ENCODE measurements around the gene NRG2. TPM values are rescaled to one million over a fixed set of nuclear protein-coding genes. Genes with fewer than 3 reads are reported as not detected.

The NRG2 gene
- total and polyA plus RNA-seq, 2 of the 4 experiments (the other 2 are of a cell fraction), result 0.18 TPM; not detected in 1

- dilution Hi-C loops (cut with HindIII; ENCODE audit: low sequenced_read_pairs, unreplicated experiment) (no loop called here), intact Hi-C loops (cut with micrococcal nuclease) (no loop called here), in situ Hi-C loops (cut with MboI; ENCODE audit: low sequenced_read_pairs) (no loop called here)
- no peak overlapping the region for H2BK15ac ChIP-seq (ENCODE audit: low read depth, low read length)
- H2BK5ac ChIP-seq (ENCODE audit: low read depth, low read length, poor library complexity, severe bottlenecking), result no peak overlapping the region
- no peak overlapping the region for H3K56ac ChIP-seq (ENCODE audit: extremely low read depth, insufficient read depth, low read length)
- H3K27ac ChIP-seq (ENCODE audit: insufficient read depth, low read length), result no peak overlapping the region
- H3K79me1 ChIP-seq (ENCODE audit: low read depth in 1 of 2, low read length in 2 of 2), result no peaks in the 10 kb centered on the region
- no peak overlapping the region for H2BK20ac ChIP-seq (ENCODE audit: low read depth, low read length)
- no peak overlapping the region for H3K4me3 ChIP-seq (ENCODE audit: insufficient read depth, low read depth, low read length)
- H3K18ac ChIP-seq (ENCODE audit: low read depth, low read length), result no peak overlapping the region
- no peak overlapping the region for H3K14ac ChIP-seq (replicated peaks; ENCODE audit: low read depth, low read length)
- H2AK5ac ChIP-seq (ENCODE audit: low read depth, low read length), result no peak overlapping the region
- H2BK120ac ChIP-seq (ENCODE audit: low read depth, low read length), result no peak overlapping the region
- no CpG with 5 or more reads among the region's 3 CpGs for WGBS, 2 experiments (ENCODE audit: extremely low coverage in 2 of 2, insufficient read length in 1 of 2)
- no peaks in the 10 kb centered on the region for H3K4me1 ChIP-seq (ENCODE audit: control insufficient read depth, insufficient read depth, low read length)
- ChIA-PET POLR2A (ENCODE audit: unreplicated experiment) (no interaction called here), CTCF (no interaction called here)
- no peaks in the 10 kb centered on the region for H4K20me1 ChIP-seq (ENCODE audit: insufficient read depth, low read length)
- no peak overlapping the region for H4K91ac ChIP-seq (ENCODE audit: insufficient read depth, low read depth, low read length)
- no peak overlapping the region for H4K8ac ChIP-seq (ENCODE audit: low read depth in 2 of 2, low read length in 2 of 2)
- H3K4me2 ChIP-seq (ENCODE audit: low read depth, low read length), result no peak overlapping the region
- no peak overlapping the region for H3K23ac ChIP-seq (ENCODE audit: low read depth, low read length)
- no peak for TF ChIP-seq CEBPB (IDR thresholded peaks at IDR 0.05; ENCODE audit: low read depth, low read length)
- no peak for TF ChIP-seq CHD1 (IDR thresholded peaks at IDR 0.05; ENCODE audit: low read depth, low read length)
- TF ChIP-seq NFE2L2 (IDR thresholded peaks at IDR 0.05; ENCODE audit: low read depth, low read length), result no peak
- no TSS peak for BruUV-seq (replicated peaks)
- no peak overlapping the region for H2AFZ ChIP-seq (replicated peaks; ENCODE audit: low read length, poor library complexity)
- peaks cover 18% of the 10 kb centered on the region for H3K27me3 ChIP-seq (ENCODE audit: control insufficient read depth, insufficient read depth, low read length)
- ATAC-seq (ENCODE audit: low read depth) (no peak), DNase-seq (no peak)
- H3K4ac ChIP-seq (ENCODE audit: low read depth, low read length), result no peak overlapping the region
- H2AK9ac ChIP-seq (replicated peaks; ENCODE audit: low read depth, low read length, poor library complexity), result no peak overlapping the region
- no peak overlapping the region for H4K5ac ChIP-seq (ENCODE audit: low read depth, low read length)
- no peaks in the 10 kb centered on the region; the same call in 1 of the 2 replicates for H3K9me3 ChIP-seq (ENCODE audit: control insufficient read depth, insufficient read depth, low read length)
- no peaks in the 10 kb centered on the region for H3K9me1 ChIP-seq (ENCODE audit: insufficient read depth, low read length)
- no peak overlapping the region for H3K9ac ChIP-seq (ENCODE audit: low read depth, low read length)
- no peaks in the 10 kb centered on the region for H3K36me3 ChIP-seq (ENCODE audit: control insufficient read depth, insufficient read depth, low read length)
These were observed 97.1 kb downstream of the NRG2 start for GRCh38 chr5:139946006-139946405.

All from IMR-90 (cell line).